T-helper 1 cell treated with Interleukin-12 subunit alpha and Interleukin-12 subunit beta and Interleukin-4 antibody, amounts not matched to agents 30 μg/mL and 1 μg/mL, for 36 hours (primary cell): Measurements from ENCODE around the gene MKKS.

ENCODE experiments used
- H3K27ac Mint-ChIP-seq: one replicate; pipeline ENCODE4 v1.8.0; 2021; ENCODE audit warnings: mild to moderate bottlenecking, mixed read lengths
- H3K27me3 Mint-ChIP-seq: one replicate; pipeline ENCODE4 v1.8.0; 2021; ENCODE audit warnings: low read depth, mixed read lengths
- H3K36me3 Mint-ChIP-seq: one replicate; pipeline ENCODE4 v1.8.0; 2021; ENCODE audit warnings: low read depth, mixed read lengths
- H3K4me1 Mint-ChIP-seq: one replicate; pipeline ENCODE4 v1.8.0; 2021; ENCODE audit warnings: low read depth, mixed read lengths
- H3K4me3 Mint-ChIP-seq: one replicate; pipeline ENCODE4 v1.8.0; 2021; ENCODE audit warnings: mild to moderate bottlenecking, moderate library complexity, mixed read lengths
- H3K9me3 Mint-ChIP-seq: one replicate; pipeline ENCODE4 v1.8.0; 2021; ENCODE audit warnings: mixed read lengths

MKKS gene

DNA sequence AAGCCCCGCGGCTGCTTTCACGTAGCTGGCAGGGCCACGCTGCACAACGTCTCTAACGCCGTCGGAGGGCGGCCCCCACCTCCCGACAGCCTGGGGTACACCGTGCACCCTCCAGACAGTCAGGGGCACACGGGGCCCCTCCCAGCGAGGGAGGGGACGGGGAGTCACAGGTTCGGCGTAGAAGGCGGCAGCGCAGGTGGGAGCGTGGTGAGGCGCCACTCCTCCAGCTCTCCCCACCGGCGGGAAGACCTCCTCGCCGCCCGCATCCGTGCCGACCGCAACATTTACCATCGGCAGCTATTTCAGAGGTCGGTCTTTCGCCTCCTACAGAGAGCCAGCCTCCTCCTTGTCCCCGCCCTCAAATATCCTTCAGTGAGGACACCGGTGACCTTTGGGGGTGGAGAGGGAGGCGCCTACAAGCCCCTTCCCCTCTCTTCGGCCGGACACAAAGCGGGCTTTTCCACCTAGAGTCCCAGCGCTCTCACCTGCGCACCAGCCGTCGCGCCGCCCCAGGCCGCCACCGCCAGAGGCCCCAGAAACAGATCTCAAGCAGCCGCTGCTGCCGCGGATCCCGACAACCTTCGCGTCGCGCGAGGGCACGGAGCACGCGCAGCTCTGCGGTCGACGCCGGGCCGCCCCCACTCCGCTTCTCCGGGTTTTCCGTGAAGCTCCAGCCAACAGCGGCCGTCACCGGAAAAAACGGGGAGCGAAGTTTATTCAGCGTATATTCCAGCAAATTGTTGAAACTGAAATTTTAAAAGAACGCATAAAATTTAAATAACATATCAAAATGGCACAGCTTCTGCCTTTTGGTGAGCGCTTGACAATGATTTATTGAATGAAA lies at the start of gene MKKS:
TSS of gene MKKS (minus strand) at position 600 of the 844 bp plus-strand sequence. CDS start 20,708 bp downstream, outside the sequence.
- Mint-ChIP-seq H3K27ac (peak within 1 kb of the TSS; percentile 96), H3K36me3 (no peaks in the 10 kb centered on the region), H3K4me3 (peak within 1 kb of the TSS; percentile 85), H3K4me1 (peaks cover 33% of the 10 kb centered on the region), H3K9me3 (no peaks in the 10 kb centered on the region), H3K27me3 (no peaks in the 10 kb centered on the region)

DNA sequence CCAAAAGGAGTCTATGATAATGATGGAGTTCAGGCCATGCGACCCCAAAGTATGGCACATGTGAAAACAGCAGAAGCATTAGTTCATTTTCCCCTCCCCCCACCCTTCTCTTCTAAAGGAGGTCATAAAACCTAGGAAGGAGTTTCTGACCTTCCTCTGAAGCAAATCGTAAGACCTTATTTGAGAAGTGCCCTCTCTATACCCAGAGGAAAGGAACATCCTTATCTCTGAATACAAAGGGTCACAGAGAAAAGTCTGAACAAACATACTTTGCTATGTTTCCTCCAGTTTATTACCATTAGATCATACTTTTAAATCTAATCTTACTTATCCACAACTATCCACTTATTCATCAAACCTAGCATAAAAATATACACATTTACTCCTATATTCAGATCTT lies 49.7 kb upstream of the MKKS start:
- no peak overlapping the region for H3K4me3 Mint-ChIP-seq
- no peaks in the 10 kb centered on the region for H3K4me1 Mint-ChIP-seq
- H3K27me3 Mint-ChIP-seq, result no peaks in the 10 kb centered on the region
- no peak overlapping the region for H3K27ac Mint-ChIP-seq
- no peaks in the 10 kb centered on the region for H3K9me3 Mint-ChIP-seq
- H3K36me3 Mint-ChIP-seq, result no peaks in the 10 kb centered on the region

DNA sequence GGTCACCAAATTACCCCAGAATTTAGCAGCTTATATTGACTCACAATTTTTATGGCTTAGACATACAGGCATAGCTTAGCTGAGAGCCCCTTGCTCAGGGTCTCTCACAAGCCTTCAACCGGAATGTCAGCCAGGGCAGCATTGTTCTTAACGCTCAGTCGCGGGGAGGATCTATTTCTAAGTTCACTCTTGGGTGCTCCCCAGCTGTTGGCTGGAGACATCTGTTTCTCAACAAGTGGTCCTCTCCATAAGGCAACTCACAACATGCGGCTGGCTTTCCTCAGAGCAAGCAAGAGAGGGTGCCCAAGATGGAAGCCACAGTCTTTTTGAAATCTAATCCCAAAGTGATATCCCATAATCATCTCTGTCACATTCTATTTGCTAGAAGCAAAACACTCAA lies 47.7 kb upstream of the MKKS start:
- Mint-ChIP-seq H3K4me3 (no peak overlapping the region), H3K27ac (no peak overlapping the region), H3K27me3 (no peaks in the 10 kb centered on the region), H3K4me1 (no peaks in the 10 kb centered on the region), H3K36me3 (no peaks in the 10 kb centered on the region), H3K9me3 (no peaks in the 10 kb centered on the region)

DNA sequence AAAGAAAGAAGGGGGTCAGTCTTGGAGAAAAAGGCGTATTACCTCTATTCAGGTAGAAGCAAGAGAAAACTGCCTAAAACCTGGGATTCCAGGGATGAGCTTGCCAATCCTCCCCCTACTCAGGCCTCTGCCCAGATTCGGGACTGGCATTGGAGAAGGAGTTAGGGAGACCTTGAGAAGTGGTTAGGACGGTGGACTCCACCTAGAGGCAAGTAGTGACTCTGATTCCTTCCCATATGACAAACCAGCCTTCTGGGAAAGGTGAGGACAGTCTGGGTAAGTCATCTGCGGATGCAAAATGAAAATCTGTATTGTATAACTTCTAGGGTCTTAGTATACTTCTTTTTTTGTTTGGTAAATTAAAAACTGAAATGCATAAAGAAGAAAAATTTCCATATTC lies 44.9 kb upstream of the MKKS start:
- Mint-ChIP-seq H3K27me3 (no peaks in the 10 kb centered on the region), H3K9me3 (no peaks in the 10 kb centered on the region), H3K4me3 (no peak overlapping the region), H3K4me1 (peaks cover 2% of the 10 kb centered on the region), H3K27ac (no peak overlapping the region), H3K36me3 (no peaks in the 10 kb centered on the region)

DNA sequence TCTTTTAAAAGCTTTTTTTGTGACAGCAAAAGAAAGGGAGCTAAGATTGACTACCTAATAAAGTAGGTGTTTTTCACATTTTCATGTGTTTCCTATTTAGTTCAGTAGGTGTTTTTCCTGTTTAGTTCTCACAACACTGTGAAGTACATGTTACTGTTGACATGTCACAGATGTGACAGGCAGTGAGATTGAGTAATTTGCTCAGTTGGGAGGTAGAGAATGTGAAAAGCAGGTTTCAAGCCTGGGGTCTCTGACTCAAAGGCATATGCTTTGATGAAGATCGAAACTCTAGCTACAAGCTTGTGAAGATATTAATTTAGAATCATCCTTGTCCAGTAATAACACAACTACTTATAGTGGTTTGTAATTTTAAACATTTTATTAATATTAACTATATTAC lies 44.2 kb upstream of the MKKS start:
- Mint-ChIP-seq H3K4me3 (no peak overlapping the region), H3K27ac (no peak overlapping the region), H3K4me1 (peaks cover 2% of the 10 kb centered on the region), H3K9me3 (no peaks in the 10 kb centered on the region), H3K36me3 (no peaks in the 10 kb centered on the region), H3K27me3 (no peaks in the 10 kb centered on the region)

DNA sequence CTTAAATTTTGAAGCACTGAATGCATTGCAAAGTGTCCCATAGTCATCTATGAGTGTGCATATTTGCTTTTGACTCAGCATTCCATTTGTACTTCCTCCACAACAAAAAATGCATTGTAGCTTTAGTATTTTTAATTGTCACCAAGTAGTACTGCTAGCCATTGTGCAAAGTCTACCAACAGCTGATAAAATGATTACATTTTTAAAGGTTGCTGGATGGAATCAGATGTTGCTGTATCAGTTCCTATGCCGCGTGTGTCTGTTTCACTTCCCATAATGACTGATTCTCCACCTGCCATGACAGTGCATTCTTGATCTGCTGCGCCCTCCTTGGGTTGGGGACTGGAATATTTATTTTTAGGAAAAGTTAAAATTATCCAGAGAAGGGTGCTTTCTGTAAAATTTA lies 42.3 kb upstream of the MKKS start:
- peaks cover 2% of the 10 kb centered on the region for H3K4me1 Mint-ChIP-seq
- no peak overlapping the region for H3K27ac Mint-ChIP-seq
- H3K27me3 Mint-ChIP-seq, result no peaks in the 10 kb centered on the region
- H3K9me3 Mint-ChIP-seq, result no peaks in the 10 kb centered on the region
- no peaks in the 10 kb centered on the region for H3K36me3 Mint-ChIP-seq
- H3K4me3 Mint-ChIP-seq, result no peak overlapping the region

DNA sequence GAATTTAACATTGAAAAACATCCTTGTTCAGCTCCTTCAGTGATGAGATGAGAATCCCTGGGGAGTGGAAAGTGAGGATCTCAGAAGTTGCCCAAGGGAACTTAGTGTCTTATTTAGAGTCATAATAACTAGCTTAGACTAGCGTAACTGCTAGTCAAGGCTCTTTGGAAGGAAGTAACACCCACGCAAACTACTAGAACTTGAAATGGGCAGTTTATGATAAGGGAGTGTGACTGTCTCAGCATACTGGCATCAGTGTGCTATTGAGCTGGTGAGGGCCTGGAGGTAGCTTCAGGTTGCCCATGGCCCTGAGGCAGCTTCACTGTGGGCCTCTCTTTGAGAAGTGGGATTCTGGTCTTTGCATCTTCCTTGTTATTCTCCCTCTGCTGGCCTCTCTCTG lies 41.2 kb upstream of the MKKS start:
- Mint-ChIP-seq H3K9me3 (no peaks in the 10 kb centered on the region), H3K27ac (no peak overlapping the region), H3K27me3 (no peaks in the 10 kb centered on the region), H3K4me3 (no peak overlapping the region), H3K36me3 (no peaks in the 10 kb centered on the region), H3K4me1 (peaks cover 2% of the 10 kb centered on the region)

DNA sequence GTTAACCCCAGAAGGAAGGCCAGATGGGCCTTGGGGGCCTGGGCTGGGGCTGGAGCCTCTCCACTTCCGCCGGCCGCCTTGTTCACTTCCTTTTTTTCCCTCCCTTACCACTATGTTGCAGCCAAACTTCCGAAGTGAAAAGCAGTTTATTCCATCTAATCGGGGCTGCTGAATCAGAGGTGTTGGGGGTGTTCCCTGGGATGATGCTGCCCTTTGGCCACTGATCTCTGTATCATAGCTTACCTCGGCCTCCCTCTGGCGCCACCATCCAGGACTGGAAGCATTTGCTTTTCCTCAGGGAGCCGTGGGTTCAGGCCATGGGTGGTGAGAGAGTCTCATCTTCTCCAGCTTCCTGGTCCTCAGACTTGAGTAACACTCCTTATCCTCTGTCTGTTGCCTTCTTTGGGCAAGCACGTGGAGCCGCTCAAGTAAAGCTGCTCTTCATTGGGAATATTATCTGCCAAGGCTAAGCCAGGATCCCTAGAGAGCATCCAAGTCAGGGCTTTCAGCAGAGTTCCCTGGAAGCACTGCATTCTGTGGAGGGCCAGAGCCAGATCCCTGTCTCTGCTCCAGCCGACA lies 40.7 kb upstream of the MKKS start:
- Mint-ChIP-seq H3K4me1 (peaks cover 5% of the 10 kb centered on the region), H3K9me3 (no peaks in the 10 kb centered on the region), H3K27ac (no peak overlapping the region), H3K4me3 (no peak overlapping the region), H3K36me3 (no peaks in the 10 kb centered on the region), H3K27me3 (no peaks in the 10 kb centered on the region)

DNA sequence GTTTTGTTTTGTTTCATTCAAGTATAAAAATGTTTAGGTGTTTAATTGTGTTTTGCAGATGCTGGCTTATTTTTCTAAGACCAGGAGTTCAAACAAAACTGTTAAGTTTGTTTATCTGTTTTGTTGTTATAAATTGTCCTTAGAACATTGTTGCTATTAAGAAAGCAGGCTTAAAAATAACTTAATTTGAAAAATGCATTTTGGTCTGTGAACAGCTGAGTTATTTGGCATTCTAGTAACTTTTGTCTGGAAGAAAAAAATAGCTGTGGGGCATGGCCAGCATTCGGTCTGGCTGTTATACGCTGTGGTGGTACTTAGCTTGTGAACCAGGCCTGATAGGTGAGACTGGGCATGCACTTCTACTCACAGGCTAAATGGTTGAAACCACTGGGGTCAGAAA lies 38.8 kb upstream of the MKKS start:
- Mint-ChIP-seq H3K4me1 (peaks cover 14% of the 10 kb centered on the region), H3K9me3 (no peaks in the 10 kb centered on the region), H3K36me3 (no peaks in the 10 kb centered on the region), H3K4me3 (no peak overlapping the region), H3K27me3 (no peaks in the 10 kb centered on the region), H3K27ac (no peak overlapping the region)

DNA sequence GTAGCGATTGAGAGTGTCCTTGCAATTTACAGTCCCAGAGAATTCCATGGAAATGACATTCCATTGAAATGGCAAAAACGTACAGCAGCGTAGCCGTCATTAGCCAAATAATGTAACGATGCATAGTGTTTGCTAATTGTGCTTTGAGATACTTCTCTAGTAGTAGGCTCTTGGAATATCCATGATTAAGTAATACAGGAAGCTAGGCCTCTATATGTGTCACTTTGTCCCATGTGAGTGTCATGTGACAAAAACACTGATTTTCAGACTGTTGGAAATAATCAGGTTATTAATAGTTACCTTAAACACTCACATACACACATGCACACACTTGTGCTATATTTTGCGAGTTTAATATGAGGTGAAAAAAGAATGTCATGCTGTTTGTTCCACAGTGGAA lies 36.3 kb upstream of the MKKS start:
- no peaks in the 10 kb centered on the region for H3K36me3 Mint-ChIP-seq
- H3K27ac Mint-ChIP-seq, result no peak overlapping the region
- no peaks in the 10 kb centered on the region for H3K27me3 Mint-ChIP-seq
- H3K9me3 Mint-ChIP-seq, result no peaks in the 10 kb centered on the region
- peaks cover 13% of the 10 kb centered on the region for H3K4me1 Mint-ChIP-seq
- H3K4me3 Mint-ChIP-seq, result no peak overlapping the region

DNA sequence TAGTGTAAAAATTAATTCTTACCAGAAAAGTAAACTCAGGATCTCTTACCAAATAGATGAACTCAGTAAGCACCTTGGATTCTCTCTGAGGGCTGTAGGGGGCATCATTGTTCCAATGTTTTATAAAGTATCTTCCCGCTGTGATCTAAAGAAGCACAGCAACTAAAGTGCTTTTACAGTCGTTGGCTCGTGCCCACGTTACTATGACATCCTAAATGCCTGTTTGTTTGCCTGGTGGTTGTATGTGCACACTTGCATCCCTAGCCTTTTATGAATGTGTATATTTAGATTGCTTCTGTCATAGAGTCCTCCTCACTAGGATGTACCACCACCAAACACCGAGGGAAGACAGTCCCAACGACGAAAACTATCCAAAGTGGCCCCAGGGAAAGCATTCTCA lies 35.6 kb upstream of the MKKS start:
- Mint-ChIP-seq H3K4me1 (peaks cover 13% of the 10 kb centered on the region), H3K27me3 (no peaks in the 10 kb centered on the region), H3K4me3 (no peak overlapping the region), H3K27ac (no peak overlapping the region), H3K36me3 (no peaks in the 10 kb centered on the region), H3K9me3 (no peaks in the 10 kb centered on the region)

DNA sequence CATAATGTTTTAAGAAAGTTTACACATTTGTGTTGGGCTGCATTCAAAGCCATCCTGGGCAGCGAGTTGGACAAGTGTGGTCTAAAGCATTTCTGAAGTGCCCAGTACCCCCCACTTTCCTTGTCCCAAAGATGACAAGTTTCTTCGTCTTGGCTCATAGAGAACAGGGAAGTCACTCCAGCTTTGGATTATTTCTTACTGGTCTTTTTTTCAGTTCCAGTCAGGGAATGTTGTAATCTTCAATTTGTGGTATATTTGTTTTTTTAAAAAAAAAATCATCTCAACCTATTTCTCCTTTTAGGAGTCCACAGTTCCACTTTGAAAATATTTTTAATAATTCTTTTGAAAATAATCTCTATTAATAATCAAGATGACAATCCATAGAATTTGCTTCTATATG lies 35.0 kb upstream of the MKKS start:
- Mint-ChIP-seq H3K9me3 (no peaks in the 10 kb centered on the region), H3K4me3 (no peak overlapping the region), H3K27ac (no peak overlapping the region), H3K36me3 (no peaks in the 10 kb centered on the region), H3K4me1 (peaks cover 13% of the 10 kb centered on the region), H3K27me3 (no peaks in the 10 kb centered on the region)

DNA sequence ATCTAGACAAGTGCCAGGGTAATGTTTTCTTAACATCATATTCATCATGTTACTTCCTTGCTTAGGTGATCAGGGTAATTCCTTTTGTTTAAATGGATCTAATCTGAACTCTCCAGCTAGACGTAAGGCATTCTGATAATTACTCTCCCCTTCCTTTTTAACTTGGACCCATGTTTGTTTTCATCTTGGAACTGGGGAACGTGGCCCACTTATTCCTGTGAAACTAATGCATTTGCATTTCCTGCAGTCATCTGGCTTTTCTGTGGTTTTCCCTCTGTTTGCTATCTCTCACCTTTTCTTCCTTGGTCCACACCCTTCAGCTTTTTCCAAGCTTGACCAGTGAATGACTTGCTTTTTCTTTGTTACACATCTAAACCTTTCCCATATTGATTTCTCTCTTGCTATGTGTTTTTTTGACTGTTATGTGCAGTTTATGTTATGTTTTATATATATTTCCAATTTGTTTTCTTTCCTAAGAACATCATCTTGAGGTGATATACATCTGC lies 34.4 kb upstream of the MKKS start:
- H3K36me3 Mint-ChIP-seq, result peaks cover 1% of the 10 kb centered on the region
- no peaks in the 10 kb centered on the region for H3K27me3 Mint-ChIP-seq
- H3K9me3 Mint-ChIP-seq, result peaks cover 6% of the 10 kb centered on the region
- no peak overlapping the region for H3K4me3 Mint-ChIP-seq
- H3K4me1 Mint-ChIP-seq, result peaks cover 13% of the 10 kb centered on the region
- H3K27ac Mint-ChIP-seq, result no peak overlapping the region

DNA sequence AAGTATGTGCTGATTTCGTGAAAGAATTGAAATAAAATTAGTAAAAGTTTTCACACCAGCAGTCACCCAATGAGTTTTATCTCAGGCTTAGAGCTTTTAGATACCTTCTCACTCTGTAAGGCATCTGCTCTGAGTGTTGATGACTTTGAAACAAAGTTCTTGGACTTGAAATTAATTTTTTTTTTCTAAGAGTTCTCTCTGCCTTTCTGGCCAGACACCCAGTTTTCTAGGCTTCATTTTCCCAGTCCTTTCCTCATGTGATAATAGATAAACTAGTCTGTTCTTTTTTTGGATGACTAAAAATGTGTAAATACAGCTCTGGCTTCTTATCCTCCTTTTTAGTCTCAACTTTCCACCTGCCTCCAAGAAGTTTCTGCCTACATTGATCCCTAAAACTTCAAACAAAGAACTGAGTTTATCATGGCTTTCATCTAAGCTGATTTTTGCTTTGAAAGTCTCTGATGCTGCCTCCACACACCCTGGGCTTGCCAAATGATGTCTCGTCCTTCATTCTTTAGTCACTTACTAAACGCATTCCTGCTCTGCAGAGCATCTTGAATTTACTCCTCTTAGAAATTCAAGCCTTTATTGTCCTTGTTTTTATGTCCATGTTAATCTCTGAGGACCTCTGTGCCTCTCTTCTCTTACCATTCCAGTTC lies 33.8 kb upstream of the MKKS start:
- Mint-ChIP-seq H3K4me3 (no peak overlapping the region), H3K4me1 (peaks cover 16% of the 10 kb centered on the region), H3K27me3 (no peaks in the 10 kb centered on the region), H3K36me3 (peaks cover 5% of the 10 kb centered on the region), H3K27ac (no peak overlapping the region), H3K9me3 (peaks cover 12% of the 10 kb centered on the region)

DNA sequence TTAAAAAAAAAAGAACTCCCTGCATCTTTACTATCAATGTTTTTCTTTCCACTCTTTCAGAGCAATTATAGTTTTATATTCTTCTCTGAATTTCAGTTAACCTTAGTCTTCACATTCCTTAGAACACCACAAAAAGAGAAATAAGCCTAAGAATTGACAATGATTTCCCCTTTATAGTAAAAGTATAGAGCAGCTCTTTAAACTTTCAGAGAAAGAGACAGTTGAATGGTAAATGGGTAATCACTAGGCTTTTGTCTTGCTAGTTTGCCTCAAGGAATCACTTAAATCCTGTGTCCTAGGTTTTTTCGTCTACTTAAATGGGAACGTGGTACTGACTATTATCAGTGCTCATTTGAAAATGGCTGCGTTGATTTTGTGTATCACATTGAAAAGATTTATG lies 32.8 kb upstream of the MKKS start:
- Mint-ChIP-seq H3K27me3 (no peaks in the 10 kb centered on the region), H3K36me3 (peaks cover 6% of the 10 kb centered on the region), H3K4me1 (peaks cover 19% of the 10 kb centered on the region), H3K9me3 (peaks cover 14% of the 10 kb centered on the region), H3K27ac (no peak overlapping the region), H3K4me3 (no peak overlapping the region)
